ENCODE measurements around the gene QKI. TPM values are rescaled to one million over a fixed set of nuclear protein-coding genes. Genes with fewer than 3 reads are reported as not detected.

The QKI gene
- total RNA-seq, 1 donor from 2014 or later, result 204 TPM

- no peak overlapping the region for H3K27ac Mint-ChIP-seq (ENCODE audit: unreplicated experiment)
- H3K27ac ChIP-seq (ENCODE audit: low read depth, low read length), result no peak overlapping the region
- H3K36me3 Mint-ChIP-seq (ENCODE audit: low read depth, unreplicated experiment), result peaks cover 3% of the 10 kb centered on the region
- no peaks in the 10 kb centered on the region for H3K9me3 ChIP-seq (ENCODE audit: insufficient read depth, low read depth, low read length)
- peak; percentile 48 for DNase-seq (ENCODE audit: low read depth)
- H3K9me3 Mint-ChIP-seq (ENCODE audit: unreplicated experiment), result no peaks in the 10 kb centered on the region
- H3K9ac ChIP-seq (ENCODE audit: low read length), result no peak overlapping the region
- no peaks in the 10 kb centered on the region for H3K27me3 ChIP-seq (ENCODE audit: insufficient read depth, low read length)
- H3K27me3 Mint-ChIP-seq (ENCODE audit: low read depth, unreplicated experiment), result no peaks in the 10 kb centered on the region
- H3K4me3 ChIP-seq (ENCODE audit: insufficient read depth, low read depth, low read length), result no peak overlapping the region
- H3K4me1 ChIP-seq (ENCODE audit: insufficient read depth, low read length), result no peaks in the 10 kb centered on the region
- no peak overlapping the region for H3K4me2 ChIP-seq (ENCODE audit: low read length)
- H3K79me2 ChIP-seq (ENCODE audit: insufficient read depth, low read length), result peaks cover 30% of the 10 kb centered on the region
- H4K20me1 ChIP-seq (ENCODE audit: insufficient read depth, low read length), result peaks cover 23% of the 10 kb centered on the region
- no peak overlapping the region for H3K4me3 Mint-ChIP-seq (ENCODE audit: unreplicated experiment)
- FAIRE-seq, result no peak
- peaks cover 30% of the 10 kb centered on the region for H3K36me3 ChIP-seq (ENCODE audit: insufficient read depth, low read length)
- H2AFZ ChIP-seq (ENCODE audit: low read depth, low read length), result no peak overlapping the region
- H3K4me1 Mint-ChIP-seq (ENCODE audit: low read depth, unreplicated experiment), result peaks cover 5% of the 10 kb centered on the region
- no peak for TF ChIP-seq EZH2 (IDR thresholded peaks at IDR 0.05; ENCODE audit: insufficient read depth, low read length)
- no peak for TF ChIP-seq CTCF (IDR thresholded peaks at IDR 0.05; ENCODE audit: insufficient read depth, low read depth, low read length)
These were observed 150.6 kb downstream of the QKI start for GRCh38 chr6:163565140-163565539.

GRCh38 chr6:163566056-163566455, 151.5 kb downstream of the QKI start:
- Histone ChIP-seq H3K4me1 (ENCODE audit: insufficient read depth, low read length) (peaks cover 3% of the 10 kb centered on the region), H3K27me3 (ENCODE audit: insufficient read depth, low read length) (no peaks in the 10 kb centered on the region), H3K4me3 (ENCODE audit: insufficient read depth, low read depth, low read length) (no peak overlapping the region), H4K20me1 (ENCODE audit: insufficient read depth, low read length) (peaks cover 15% of the 10 kb centered on the region), H2AFZ (ENCODE audit: low read depth, low read length) (no peak overlapping the region), H3K36me3 (ENCODE audit: insufficient read depth, low read length) (peaks cover 35% of the 10 kb centered on the region), H3K79me2 (ENCODE audit: insufficient read depth, low read length) (peaks cover 20% of the 10 kb centered on the region), H3K9ac (ENCODE audit: low read length) (no peak overlapping the region), H3K27ac (ENCODE audit: low read depth, low read length) (no peak overlapping the region), H3K4me2 (ENCODE audit: low read length) (no peak overlapping the region), H3K9me3 (ENCODE audit: insufficient read depth, low read depth, low read length) (no peaks in the 10 kb centered on the region)
- DNase-seq (ENCODE audit: low read depth) (no peak), FAIRE-seq (no peak)
- H3K36me3 Mint-ChIP-seq (ENCODE audit: low read depth, unreplicated experiment), result peaks cover 3% of the 10 kb centered on the region
- H3K27me3 Mint-ChIP-seq (ENCODE audit: low read depth, unreplicated experiment), result no peaks in the 10 kb centered on the region
- no peak for TF ChIP-seq CTCF (IDR thresholded peaks at IDR 0.05; ENCODE audit: insufficient read depth, low read depth, low read length)
- no peak for TF ChIP-seq EZH2 (IDR thresholded peaks at IDR 0.05; ENCODE audit: insufficient read depth, low read length)
- no peak overlapping the region for H3K4me3 Mint-ChIP-seq (ENCODE audit: unreplicated experiment)
- H3K27ac Mint-ChIP-seq (ENCODE audit: unreplicated experiment), result no peak overlapping the region
- H3K9me3 Mint-ChIP-seq (ENCODE audit: unreplicated experiment), result no peaks in the 10 kb centered on the region
- H3K4me1 Mint-ChIP-seq (ENCODE audit: low read depth, unreplicated experiment), result peaks cover 14% of the 10 kb centered on the region

- no peaks in the 10 kb centered on the region for H3K27me3 Mint-ChIP-seq (ENCODE audit: low read depth, unreplicated experiment)
- H3K36me3 Mint-ChIP-seq (ENCODE audit: low read depth, unreplicated experiment), result peaks cover under 1% of the 10 kb centered on the region
- Histone ChIP-seq H3K27ac (ENCODE audit: low read depth, low read length) (no peak overlapping the region), H2AFZ (ENCODE audit: low read depth, low read length) (no peak overlapping the region), H3K4me3 (ENCODE audit: insufficient read depth, low read depth, low read length) (no peak overlapping the region), H3K36me3 (ENCODE audit: insufficient read depth, low read length) (peaks cover 29% of the 10 kb centered on the region), H3K27me3 (ENCODE audit: insufficient read depth, low read length) (no peaks in the 10 kb centered on the region), H3K4me2 (ENCODE audit: low read length) (no peak overlapping the region), H3K9me3 (ENCODE audit: insufficient read depth, low read depth, low read length) (no peaks in the 10 kb centered on the region), H3K4me1 (ENCODE audit: insufficient read depth, low read length) (peaks cover 6% of the 10 kb centered on the region), H4K20me1 (ENCODE audit: insufficient read depth, low read length) (peaks cover 9% of the 10 kb centered on the region), H3K79me2 (ENCODE audit: insufficient read depth, low read length) (peaks cover 4% of the 10 kb centered on the region), H3K9ac (ENCODE audit: low read length) (no peak overlapping the region)
- H3K9me3 Mint-ChIP-seq (ENCODE audit: unreplicated experiment), result no peaks in the 10 kb centered on the region
- no peak overlapping the region for H3K27ac Mint-ChIP-seq (ENCODE audit: unreplicated experiment)
- H3K4me1 Mint-ChIP-seq (ENCODE audit: low read depth, unreplicated experiment), result peaks cover 26% of the 10 kb centered on the region
- FAIRE-seq (no peak), DNase-seq (ENCODE audit: low read depth) (no peak)
- TF ChIP-seq CTCF (IDR thresholded peaks at IDR 0.05; ENCODE audit: insufficient read depth, low read depth, low read length), result no peak
- no peak for TF ChIP-seq EZH2 (IDR thresholded peaks at IDR 0.05; ENCODE audit: insufficient read depth, low read length)
- no peak overlapping the region for H3K4me3 Mint-ChIP-seq (ENCODE audit: unreplicated experiment)
These were observed 153.8 kb downstream of the QKI start for GRCh38 chr6:163568275-163568674.
